DND-41 (cell line): Measurements from ENCODE around the gene MLF2.

ENCODE experiments used
- ATAC-seq: fragments of 200-7000 bp; cut with Tn5 transposase; 3 replicates; pipeline ENCODE4 v1.9.1; 2021; ENCODE audit warnings: low read depth; ENCODE audit not compliant: insufficient read depth
- DNase-seq: peaks from one replicate; pipeline ENCODE4 v3.0.0-alpha.2; 2020
- H2AFZ ChIP-seq: 2 replicates; pipeline ENCODE4 v1.6.0; 2012; ENCODE audit warnings: low read depth, low read length
- H3K27ac ChIP-seq: 2 replicates; pipeline ENCODE4 v1.5.1; 2012; ENCODE audit warnings: low read length, inconsistent platforms
- H3K27me3 ChIP-seq: fragments of 200-600 bp; sonication (generic); 2 replicates; pipeline ENCODE4 v1.6.0; 2012; ENCODE audit warnings: low read length, mild to moderate bottlenecking, inconsistent platforms; ENCODE audit not compliant: insufficient read depth, poor library complexity
- H3K36me3 ChIP-seq: 2 replicates; pipeline ENCODE4 v1.5.1; 2012; ENCODE audit warnings: low read length, inconsistent platforms; ENCODE audit not compliant: insufficient read depth
- H3K4me1 ChIP-seq: 2 replicates; pipeline ENCODE4 v1.5.1; 2012; ENCODE audit warnings: mild to moderate bottlenecking, low read length; ENCODE audit not compliant: insufficient read depth
- H3K4me2 ChIP-seq: 2 replicates; pipeline ENCODE4 v1.6.0; 2012; ENCODE audit warnings: mild to moderate bottlenecking, moderate library complexity, low read length, inconsistent platforms; ENCODE audit not compliant: insufficient read depth
- H3K4me3 ChIP-seq, 2 experiments: fragments of 200-600 bp in 1 of 2; shearing (Covaris generic) in 1 of 2; 2 replicates each; pipeline ENCODE4 v1.5.1; 2012 to 2016; ENCODE audit warnings: inconsistent platforms in 2 of 2, low read length in 2 of 2, mild to moderate bottlenecking in 2 of 2, low read depth in 1 of 2, moderate library complexity in 1 of 2
- H3K79me2 ChIP-seq: 2 replicates; pipeline ENCODE4 v1.6.0; 2012; ENCODE audit warnings: low read length, inconsistent platforms; ENCODE audit not compliant: insufficient read depth
- H3K9ac ChIP-seq: 2 replicates; pipeline ENCODE4 v1.6.0; 2012; ENCODE audit warnings: low read depth, mild to moderate bottlenecking, inconsistent platforms, low read length, moderate library complexity
- H3K9me3 ChIP-seq: 2 replicates; pipeline ENCODE4 v1.5.1; 2012; ENCODE audit warnings: low read length, moderate library complexity, mild to moderate bottlenecking, inconsistent platforms; ENCODE audit not compliant: insufficient read depth, severe bottlenecking
- H4K20me1 ChIP-seq: 2 replicates; pipeline ENCODE4 v1.6.0; 2012; ENCODE audit warnings: low read length; ENCODE audit not compliant: insufficient read depth
- EZH2 ChIP-seq: IDR thresholded peaks from 3 replicates; pipeline ENCODE4 v1.6.1; 2012; ENCODE audit warnings: borderline replicate concordance, low read depth, mild to moderate bottlenecking, moderate library complexity, low read length, inconsistent platforms; ENCODE audit not compliant: severe bottlenecking
- TF ChIP-seq, protein P1 (sequence below): IDR thresholded peaks from 2 replicates; pipeline ENCODE4 v1.5.1; 2012; ENCODE audit warnings: borderline replicate concordance, low read length, moderate library complexity, mild to moderate bottlenecking; ENCODE audit not compliant: poor library complexity, severe bottlenecking; ENCODE audit errors: extremely low read depth

The MLF2 gene

DNA sequence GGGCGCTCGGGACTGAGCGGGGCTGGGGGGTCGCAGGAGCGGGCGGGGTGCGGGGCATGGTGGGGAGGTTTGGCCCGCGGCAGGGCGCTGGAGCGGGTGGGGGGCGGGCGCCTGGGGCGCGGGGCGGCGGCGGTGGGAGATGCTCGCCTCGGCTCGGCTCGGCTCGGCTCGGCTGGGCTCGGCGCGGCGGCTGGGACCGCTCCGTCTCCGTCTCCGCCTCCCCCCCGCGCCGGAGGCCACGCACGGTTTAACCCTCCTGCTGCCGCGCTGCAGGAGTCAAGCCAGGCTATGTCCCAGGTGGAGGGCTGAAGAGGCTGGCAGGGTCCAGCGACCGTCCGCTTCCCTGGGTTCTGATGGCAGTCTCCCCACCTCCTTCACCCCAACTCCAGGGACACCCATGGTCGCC is 52.3 kb downstream of the MLF2 start, which contains the start of gene PIANP:
PIANP (minus strand) TSS at position 170 of the 406 bp plus-strand sequence. CDS start 2,754 bp downstream, outside the sequence.
- ATAC-seq (no peak), DNase-seq (no peak)
- Histone ChIP-seq H3K4me2 (no peak within 1 kb of the TSS), H3K79me2 (no peaks in the 10 kb centered on the region), H3K27ac (no peak within 1 kb of the TSS), H3K27me3 (peaks cover 23% of the 10 kb centered on the region), H3K4me3 (no peak within 1 kb of the TSS), H3K9me3 (no peaks in the 10 kb centered on the region), H3K4me1 (no peaks in the 10 kb centered on the region), H3K36me3 (no peaks in the 10 kb centered on the region), H2AFZ (no peak within 1 kb of the TSS), H4K20me1 (no peaks in the 10 kb centered on the region), H3K9ac (no peak within 1 kb of the TSS)
- TF ChIP-seq EZH2, result no peak
- TF ChIP-seq, protein P1, sequence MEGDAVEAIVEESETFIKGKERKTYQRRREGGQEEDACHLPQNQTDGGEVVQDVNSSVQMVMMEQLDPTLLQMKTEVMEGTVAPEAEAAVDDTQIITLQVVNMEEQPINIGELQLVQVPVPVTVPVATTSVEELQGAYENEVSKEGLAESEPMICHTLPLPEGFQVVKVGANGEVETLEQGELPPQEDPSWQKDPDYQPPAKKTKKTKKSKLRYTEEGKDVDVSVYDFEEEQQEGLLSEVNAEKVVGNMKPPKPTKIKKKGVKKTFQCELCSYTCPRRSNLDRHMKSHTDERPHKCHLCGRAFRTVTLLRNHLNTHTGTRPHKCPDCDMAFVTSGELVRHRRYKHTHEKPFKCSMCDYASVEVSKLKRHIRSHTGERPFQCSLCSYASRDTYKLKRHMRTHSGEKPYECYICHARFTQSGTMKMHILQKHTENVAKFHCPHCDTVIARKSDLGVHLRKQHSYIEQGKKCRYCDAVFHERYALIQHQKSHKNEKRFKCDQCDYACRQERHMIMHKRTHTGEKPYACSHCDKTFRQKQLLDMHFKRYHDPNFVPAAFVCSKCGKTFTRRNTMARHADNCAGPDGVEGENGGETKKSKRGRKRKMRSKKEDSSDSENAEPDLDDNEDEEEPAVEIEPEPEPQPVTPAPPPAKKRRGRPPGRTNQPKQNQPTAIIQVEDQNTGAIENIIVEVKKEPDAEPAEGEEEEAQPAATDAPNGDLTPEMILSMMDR, result no peak

DNA sequence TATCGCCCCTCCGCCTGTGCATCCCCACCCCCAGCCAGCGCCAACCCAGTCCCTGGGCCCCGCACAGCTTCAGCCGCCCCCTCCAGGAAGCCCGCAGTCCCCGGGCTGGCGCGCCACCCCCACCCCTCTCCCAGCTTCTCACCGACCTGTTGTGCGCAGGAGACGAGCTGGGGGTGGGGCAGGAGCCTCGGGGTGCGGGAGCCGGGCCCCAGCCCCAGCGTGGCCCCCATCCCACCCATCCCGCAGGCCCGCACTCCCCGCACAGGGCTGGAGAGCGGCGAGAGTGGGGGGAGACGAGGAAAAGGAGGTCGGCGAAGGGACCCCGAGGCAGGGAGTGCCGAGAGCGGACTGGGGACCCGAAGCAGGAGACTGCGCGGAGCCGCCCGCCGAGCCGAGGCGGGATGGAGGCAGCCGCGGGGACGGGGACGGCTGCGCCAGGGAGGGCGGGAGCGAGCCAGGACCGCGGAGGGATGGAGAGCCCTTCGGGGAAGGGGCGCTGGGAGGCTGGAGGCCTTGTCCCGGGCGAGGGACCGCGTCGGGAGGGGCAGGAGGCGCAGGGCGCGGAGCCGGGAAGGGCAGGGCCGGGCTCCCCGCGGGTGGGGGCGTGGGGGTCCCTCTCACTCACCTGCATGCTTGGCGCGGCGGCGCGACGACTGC is 52.8 kb downstream of the MLF2 start:
- H4K20me1 ChIP-seq, result no peaks in the 10 kb centered on the region
- no peaks in the 10 kb centered on the region for H3K36me3 ChIP-seq
- no peaks in the 10 kb centered on the region for H3K9me3 ChIP-seq
- H3K4me1 ChIP-seq, result no peaks in the 10 kb centered on the region
- H3K4me2 ChIP-seq, result no peak overlapping the region
- no peak overlapping the region for H2AFZ ChIP-seq
- DNase-seq (no peak), ATAC-seq (no peak)
- no peak for TF ChIP-seq EZH2
- TF ChIP-seq, protein P1, result no peak
- no peak overlapping the region for H3K9ac ChIP-seq
- no peak overlapping the region for H3K27ac ChIP-seq
- no peaks in the 10 kb centered on the region for H3K79me2 ChIP-seq
- peaks cover 23% of the 10 kb centered on the region for H3K27me3 ChIP-seq
- no peak overlapping the region for H3K4me3 ChIP-seq

DNA sequence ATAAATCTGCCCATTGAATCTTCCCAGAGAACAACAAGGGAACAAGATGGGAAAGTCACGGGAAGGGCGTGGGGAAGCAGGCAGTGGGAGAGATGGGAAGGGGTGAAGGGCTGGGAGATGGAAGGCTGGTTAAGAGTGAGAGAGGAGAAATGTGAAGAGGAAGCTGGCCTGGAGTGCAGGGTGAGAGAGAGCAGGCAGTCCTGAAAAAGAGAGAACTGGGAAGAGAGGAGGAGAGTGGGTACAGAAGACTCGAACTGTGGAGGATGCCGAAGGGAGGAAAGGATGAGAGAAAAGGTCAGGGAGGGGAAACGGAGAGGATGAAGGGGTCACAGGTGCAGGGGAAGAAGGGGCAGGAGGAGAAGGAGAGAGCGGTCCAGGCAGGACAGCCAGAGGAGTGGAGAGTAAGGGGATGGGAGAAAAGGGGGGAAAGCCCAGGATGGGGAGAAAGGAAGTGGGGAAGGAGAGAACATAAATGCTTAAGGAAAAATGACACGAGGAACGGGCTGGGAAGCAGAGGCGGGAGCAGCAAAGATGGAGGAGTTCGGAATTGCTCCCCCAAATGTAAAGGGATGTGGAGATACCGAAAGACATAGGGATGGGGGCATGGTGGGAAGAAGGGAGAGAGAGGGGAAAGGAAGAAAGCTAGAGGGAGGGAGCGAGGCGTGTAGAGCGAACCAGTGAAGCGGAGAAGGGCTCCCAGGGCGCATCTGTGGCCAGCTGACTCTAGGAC is 53.5 kb downstream of the MLF2 start:
- peak; percentile 27 for TF ChIP-seq EZH2
- TF ChIP-seq, protein P1, result no peak
- H2AFZ ChIP-seq, result no peak overlapping the region
- no peak overlapping the region for H3K4me3 ChIP-seq
- H3K9me3 ChIP-seq, result no peaks in the 10 kb centered on the region
- no peaks in the 10 kb centered on the region for H3K36me3 ChIP-seq
- H3K4me2 ChIP-seq, result no peak overlapping the region
- H3K9ac ChIP-seq, result no peak overlapping the region
- H3K27ac ChIP-seq, result no peak overlapping the region
- H3K79me2 ChIP-seq, result no peaks in the 10 kb centered on the region
- DNase-seq (no peak), ATAC-seq (no peak)
- H3K27me3 ChIP-seq, result peaks cover 23% of the 10 kb centered on the region
- no peaks in the 10 kb centered on the region for H4K20me1 ChIP-seq
- H3K4me1 ChIP-seq, result no peaks in the 10 kb centered on the region
